Neural cell (in vitro differentiated cells): ENCODE data around the gene CPXM2. TPM values are rescaled to one million over a fixed set of nuclear protein-coding genes. Genes with fewer than 3 reads are reported as not detected.

Experiments used
- H2AFZ ChIP-seq: fragments of 200-600, 300-800 bp; sonication (generic), shearing (Covaris generic); 2 replicates; pipeline ENCODE4 v1.6.0; 2014; ENCODE audit warnings: low read depth, mild to moderate bottlenecking, antibody characterized with exemption, low read length, moderate library complexity
- H3F3A ChIP-seq: fragments of 200-600 bp; shearing (Covaris generic); 2 replicates; pipeline ENCODE4 v1.6.1; 2016; ENCODE audit warnings: mild to moderate bottlenecking, moderate library complexity, mixed read lengths, antibody characterized with exemption, low read length; ENCODE audit not compliant: insufficient read depth, poor library complexity, severe bottlenecking
- H3K27ac ChIP-seq: fragments of 200-600, 300-800 bp; sonication (generic), shearing (Covaris generic); 2 replicates; pipeline ENCODE4 v1.5.1; 2014; ENCODE audit warnings: mild to moderate bottlenecking, low read length, moderate library complexity
- H3K27me3 ChIP-seq: fragments of 300-800, 200-600 bp; sonication (generic), shearing (Covaris generic); 2 replicates; pipeline ENCODE4 v1.6.0; 2014; ENCODE audit warnings: mild to moderate bottlenecking, low read depth, low read length, moderate library complexity; ENCODE audit not compliant: insufficient read depth
- H3K36me3 ChIP-seq: fragments of 300-800, 200-600 bp; sonication (generic), shearing (Covaris generic); 2 replicates; pipeline ENCODE4 v1.5.1; 2014; ENCODE audit warnings: mild to moderate bottlenecking, antibody characterized with exemption, low read length, moderate library complexity; ENCODE audit not compliant: insufficient read depth
- H3K4me2 ChIP-seq: fragments of 300-800, 200-600 bp; sonication (generic), shearing (Covaris generic); 2 replicates; pipeline ENCODE4 v1.6.0; 2014; ENCODE audit warnings: mild to moderate bottlenecking, low read length
- H3K4me3 ChIP-seq: fragments of 300-800, 200-600 bp; sonication (generic), shearing (Covaris generic); 2 replicates; pipeline ENCODE4 v1.5.1; 2014; ENCODE audit warnings: mild to moderate bottlenecking, low read length, moderate library complexity
- H3K79me2 ChIP-seq: fragments of 200-600 bp; shearing (Covaris generic); replicated peaks from 2 replicates; pipeline ENCODE4 v1.6.0; 2014; ENCODE audit warnings: mild to moderate bottlenecking, low read length, moderate library complexity; ENCODE audit not compliant: insufficient read depth
- H3K9ac ChIP-seq: fragments of 300-800, 200-600 bp; sonication (generic), shearing (Covaris generic); 2 replicates; pipeline ENCODE4 v1.6.1; 2016; ENCODE audit warnings: mild to moderate bottlenecking, low read length, mixed read lengths
- H3K9me2 ChIP-seq: fragments of 200-600 bp; shearing (Covaris generic); 2 replicates; pipeline ENCODE4 v1.6.1; 2016; ENCODE audit warnings: mild to moderate bottlenecking, low read length, mixed read lengths; ENCODE audit not compliant: insufficient read depth
- H3K9me3 ChIP-seq: fragments of 200-600, 300-800 bp; sonication (generic), shearing (Covaris generic); 2 replicates; pipeline ENCODE4 v1.6.1; 2016; ENCODE audit warnings: mild to moderate bottlenecking, mixed run types, low read length, moderate library complexity, mixed read lengths
- H4K20me1 ChIP-seq: fragments of 200-600 bp; shearing (Covaris generic); 2 replicates; pipeline ENCODE4 v1.6.1; 2016; ENCODE audit warnings: mild to moderate bottlenecking, mixed run types; ENCODE audit not compliant: insufficient read depth
- EP300 ChIP-seq: fragments of 450-650 bp; conservative IDR thresholded peaks from 2 replicates; pipeline ENCODE4 v1.6.1; 2014; ENCODE audit warnings: antibody characterized with exemption, mild to moderate bottlenecking, moderate library complexity; ENCODE audit not compliant: poor library complexity, severe bottlenecking
- EZH2 ChIP-seq: fragments of 200-600, 300-800 bp; shearing (Covaris generic), sonication (generic); IDR thresholded peaks from 2 replicates; pipeline ENCODE4 v1.6.1; 2014; ENCODE audit warnings: antibody characterized with exemption, low read length, borderline replicate concordance, mild to moderate bottlenecking; ENCODE audit not compliant: insufficient read depth, poor library complexity, severe bottlenecking
- MXI1 ChIP-seq: fragments of 450-650 bp; conservative IDR thresholded peaks from 2 replicates; pipeline ENCODE4 v1.6.1; 2014; ENCODE audit warnings: antibody characterized with exemption, mild to moderate bottlenecking; ENCODE audit not compliant: poor library complexity, severe bottlenecking
- POLR2AphosphoS5 ChIP-seq: IDR thresholded peaks from 2 replicates; pipeline ENCODE4 v1.6.1; 2012
- RAD21 ChIP-seq: fragments of 450-650 bp; conservative IDR thresholded peaks from 2 replicates; pipeline ENCODE4 v1.6.1; 2014; ENCODE audit warnings: antibody characterized with exemption, mild to moderate bottlenecking, moderate library complexity
- SMC3 ChIP-seq: fragments of 450-650 bp; conservative IDR thresholded peaks from 2 replicates; pipeline ENCODE4 v1.6.1; 2014; ENCODE audit warnings: antibody characterized with exemption, mild to moderate bottlenecking, moderate library complexity; ENCODE audit not compliant: poor library complexity
- TAF1 ChIP-seq: IDR thresholded peaks from 2 replicates; pipeline ENCODE4 v1.6.1; 2012; ENCODE audit warnings: low read depth
- polyA plus RNA-seq: library from polyadenylated mRNA; depleted of rRNA; stranded (reverse); fragments of >200 nt; gene quantifications from 2 replicates; pipeline ENCODE4 v1.2.3, GENCODE V29; 2014
- TF ChIP-seq, protein P1 (sequence below): fragments of 450-650 bp; IDR thresholded peaks from 2 replicates; pipeline ENCODE4 v1.5.1; 2014; ENCODE audit warnings: antibody characterized with exemption, mild to moderate bottlenecking, moderate library complexity; ENCODE audit not compliant: poor library complexity, severe bottlenecking
- TF ChIP-seq, protein P2 (sequence below): IDR thresholded peaks from 2 replicates; pipeline ENCODE4 v1.6.1; 2012; ENCODE audit warnings: borderline replicate concordance

Gene CPXM2
- polyA plus RNA-seq, 1 donor from 2014 or later = not detected

DNA sequence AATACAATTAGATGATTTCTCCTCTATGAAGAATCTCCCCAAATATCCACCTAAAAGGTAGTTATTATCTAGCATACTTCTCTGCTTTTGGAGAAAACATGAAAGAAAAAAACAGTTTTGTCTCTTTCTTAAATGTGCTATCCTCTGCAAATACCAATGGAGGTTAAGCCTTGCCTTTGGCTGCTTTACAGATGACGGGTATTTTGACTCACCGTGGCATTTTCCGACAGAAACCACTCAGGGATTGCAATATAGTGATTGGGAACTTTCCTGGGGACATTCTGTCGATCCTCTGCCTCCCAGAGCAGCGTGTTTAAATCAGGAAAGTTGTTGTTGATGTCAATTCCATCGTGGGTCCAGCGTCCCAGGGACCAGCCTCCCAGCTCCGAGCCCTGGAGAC lies 124.8 kb downstream of the CPXM2 start:
- H3K27me3 ChIP-seq = no peaks in the 10 kb centered on the region
- H3F3A ChIP-seq = no peaks in the 10 kb centered on the region
- TF ChIP-seq EP300 (no peak), EZH2 (no peak), TAF1 (no peak), SMC3 (no peak), MXI1 (no peak)
- no peaks in the 10 kb centered on the region for H3K79me2 ChIP-seq
- H2AFZ ChIP-seq = no peak overlapping the region
- no peaks in the 10 kb centered on the region for H3K36me3 ChIP-seq
- H4K20me1 ChIP-seq = no peaks in the 10 kb centered on the region
- no peak overlapping the region for H3K4me3 ChIP-seq
- H3K9me3 ChIP-seq = no peaks in the 10 kb centered on the region
- no peak overlapping the region for H3K27ac ChIP-seq
- no peaks in the 10 kb centered on the region for H3K9me2 ChIP-seq
- no peak overlapping the region for H3K4me2 ChIP-seq
- no peak overlapping the region for H3K9ac ChIP-seq

DNA sequence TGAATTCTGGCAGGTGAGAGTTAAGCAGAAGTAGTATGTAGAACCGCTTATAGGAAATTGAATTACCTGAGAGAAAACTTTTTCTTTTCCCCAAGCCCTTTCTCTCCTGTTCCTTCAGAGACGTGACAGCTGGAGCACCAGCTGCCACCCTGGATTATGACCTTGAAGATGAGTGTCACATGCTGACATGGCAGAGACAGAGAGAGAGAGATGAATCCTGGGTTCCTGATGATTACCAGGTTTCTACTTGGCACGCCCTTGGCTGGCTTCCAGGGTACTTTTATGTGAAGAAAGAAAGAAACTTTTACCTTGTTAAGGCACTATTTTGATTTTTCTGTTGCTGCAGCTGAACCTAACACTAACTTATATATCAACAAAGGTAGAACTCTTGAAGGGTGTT lies 125.6 kb downstream of the CPXM2 start:
- Histone ChIP-seq H3K79me2 (no peaks in the 10 kb centered on the region), H3K9ac (no peak overlapping the region), H3F3A (no peaks in the 10 kb centered on the region), H3K36me3 (no peaks in the 10 kb centered on the region), H4K20me1 (no peaks in the 10 kb centered on the region), H3K4me3 (no peak overlapping the region), H2AFZ (no peak overlapping the region), H3K4me2 (no peak overlapping the region), H3K27me3 (no peaks in the 10 kb centered on the region), H3K27ac (no peak overlapping the region), H3K9me2 (no peaks in the 10 kb centered on the region), H3K9me3 (no peaks in the 10 kb centered on the region)
- TF ChIP-seq EZH2 = no peak
- no peak for TF ChIP-seq SMC3
- TF ChIP-seq RAD21 = no peak
- TF ChIP-seq MXI1 = no peak
- TF ChIP-seq, protein P1, sequence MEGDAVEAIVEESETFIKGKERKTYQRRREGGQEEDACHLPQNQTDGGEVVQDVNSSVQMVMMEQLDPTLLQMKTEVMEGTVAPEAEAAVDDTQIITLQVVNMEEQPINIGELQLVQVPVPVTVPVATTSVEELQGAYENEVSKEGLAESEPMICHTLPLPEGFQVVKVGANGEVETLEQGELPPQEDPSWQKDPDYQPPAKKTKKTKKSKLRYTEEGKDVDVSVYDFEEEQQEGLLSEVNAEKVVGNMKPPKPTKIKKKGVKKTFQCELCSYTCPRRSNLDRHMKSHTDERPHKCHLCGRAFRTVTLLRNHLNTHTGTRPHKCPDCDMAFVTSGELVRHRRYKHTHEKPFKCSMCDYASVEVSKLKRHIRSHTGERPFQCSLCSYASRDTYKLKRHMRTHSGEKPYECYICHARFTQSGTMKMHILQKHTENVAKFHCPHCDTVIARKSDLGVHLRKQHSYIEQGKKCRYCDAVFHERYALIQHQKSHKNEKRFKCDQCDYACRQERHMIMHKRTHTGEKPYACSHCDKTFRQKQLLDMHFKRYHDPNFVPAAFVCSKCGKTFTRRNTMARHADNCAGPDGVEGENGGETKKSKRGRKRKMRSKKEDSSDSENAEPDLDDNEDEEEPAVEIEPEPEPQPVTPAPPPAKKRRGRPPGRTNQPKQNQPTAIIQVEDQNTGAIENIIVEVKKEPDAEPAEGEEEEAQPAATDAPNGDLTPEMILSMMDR = no peak
- TF ChIP-seq, protein P2, sequence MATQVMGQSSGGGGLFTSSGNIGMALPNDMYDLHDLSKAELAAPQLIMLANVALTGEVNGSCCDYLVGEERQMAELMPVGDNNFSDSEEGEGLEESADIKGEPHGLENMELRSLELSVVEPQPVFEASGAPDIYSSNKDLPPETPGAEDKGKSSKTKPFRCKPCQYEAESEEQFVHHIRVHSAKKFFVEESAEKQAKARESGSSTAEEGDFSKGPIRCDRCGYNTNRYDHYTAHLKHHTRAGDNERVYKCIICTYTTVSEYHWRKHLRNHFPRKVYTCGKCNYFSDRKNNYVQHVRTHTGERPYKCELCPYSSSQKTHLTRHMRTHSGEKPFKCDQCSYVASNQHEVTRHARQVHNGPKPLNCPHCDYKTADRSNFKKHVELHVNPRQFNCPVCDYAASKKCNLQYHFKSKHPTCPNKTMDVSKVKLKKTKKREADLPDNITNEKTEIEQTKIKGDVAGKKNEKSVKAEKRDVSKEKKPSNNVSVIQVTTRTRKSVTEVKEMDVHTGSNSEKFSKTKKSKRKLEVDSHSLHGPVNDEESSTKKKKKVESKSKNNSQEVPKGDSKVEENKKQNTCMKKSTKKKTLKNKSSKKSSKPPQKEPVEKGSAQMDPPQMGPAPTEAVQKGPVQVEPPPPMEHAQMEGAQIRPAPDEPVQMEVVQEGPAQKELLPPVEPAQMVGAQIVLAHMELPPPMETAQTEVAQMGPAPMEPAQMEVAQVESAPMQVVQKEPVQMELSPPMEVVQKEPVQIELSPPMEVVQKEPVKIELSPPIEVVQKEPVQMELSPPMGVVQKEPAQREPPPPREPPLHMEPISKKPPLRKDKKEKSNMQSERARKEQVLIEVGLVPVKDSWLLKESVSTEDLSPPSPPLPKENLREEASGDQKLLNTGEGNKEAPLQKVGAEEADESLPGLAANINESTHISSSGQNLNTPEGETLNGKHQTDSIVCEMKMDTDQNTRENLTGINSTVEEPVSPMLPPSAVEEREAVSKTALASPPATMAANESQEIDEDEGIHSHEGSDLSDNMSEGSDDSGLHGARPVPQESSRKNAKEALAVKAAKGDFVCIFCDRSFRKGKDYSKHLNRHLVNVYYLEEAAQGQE = no peak
- TF ChIP-seq TAF1 = no peak
- no peak for TF ChIP-seq EP300
- TF ChIP-seq POLR2AphosphoS5 = no peak
